ENCODE measurements around the gene STPG3.

STPG3 gene

DNA sequence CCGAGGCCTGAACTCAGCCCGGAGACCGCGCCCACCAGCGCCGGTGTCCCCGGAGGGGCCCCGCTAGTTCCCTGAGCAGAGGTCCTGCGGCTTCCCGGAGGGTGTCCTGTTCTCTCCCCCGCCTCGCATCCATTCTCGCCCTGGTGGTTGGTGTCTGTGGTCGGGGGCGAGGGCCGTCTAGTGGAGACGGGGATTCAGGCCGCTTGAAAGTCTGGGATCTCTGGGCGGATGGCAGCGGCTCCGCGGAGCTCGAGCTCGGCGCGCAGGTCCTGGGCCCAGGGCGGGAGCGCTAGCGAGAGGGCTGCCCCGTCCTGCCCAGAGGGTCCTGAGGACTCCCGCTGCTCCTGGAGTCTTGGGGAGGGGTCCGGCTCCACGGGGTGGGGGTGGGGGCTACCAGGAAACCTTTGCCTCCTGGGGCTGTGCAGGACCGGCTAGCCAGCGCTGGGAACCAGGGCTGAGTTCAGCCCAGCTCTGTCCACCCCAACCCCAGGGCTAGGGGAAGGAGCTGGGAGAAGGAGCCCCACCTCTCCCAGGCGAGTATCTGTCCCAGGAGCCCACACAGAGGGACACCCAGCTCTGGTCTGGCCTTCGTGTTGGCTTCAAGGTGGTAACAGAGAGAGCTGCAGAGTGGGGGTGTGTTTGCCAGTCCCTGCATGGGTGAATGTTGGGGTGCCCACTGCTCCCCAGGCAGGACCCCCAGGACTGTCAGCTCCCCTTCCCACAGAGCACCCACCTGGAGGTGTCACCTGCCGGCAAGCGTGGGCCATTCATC, 30.4 kb downstream of the STPG3 start:
- no peak for DNase-seq

GRCh38 chr9:137286975-137287383, 35.9 kb downstream of the STPG3 start:
- DNase-seq, result no peak

GRCh38 chr9:137293094-137293481, 42.0 kb downstream of the STPG3 start:
- no peak for DNase-seq

DNA sequence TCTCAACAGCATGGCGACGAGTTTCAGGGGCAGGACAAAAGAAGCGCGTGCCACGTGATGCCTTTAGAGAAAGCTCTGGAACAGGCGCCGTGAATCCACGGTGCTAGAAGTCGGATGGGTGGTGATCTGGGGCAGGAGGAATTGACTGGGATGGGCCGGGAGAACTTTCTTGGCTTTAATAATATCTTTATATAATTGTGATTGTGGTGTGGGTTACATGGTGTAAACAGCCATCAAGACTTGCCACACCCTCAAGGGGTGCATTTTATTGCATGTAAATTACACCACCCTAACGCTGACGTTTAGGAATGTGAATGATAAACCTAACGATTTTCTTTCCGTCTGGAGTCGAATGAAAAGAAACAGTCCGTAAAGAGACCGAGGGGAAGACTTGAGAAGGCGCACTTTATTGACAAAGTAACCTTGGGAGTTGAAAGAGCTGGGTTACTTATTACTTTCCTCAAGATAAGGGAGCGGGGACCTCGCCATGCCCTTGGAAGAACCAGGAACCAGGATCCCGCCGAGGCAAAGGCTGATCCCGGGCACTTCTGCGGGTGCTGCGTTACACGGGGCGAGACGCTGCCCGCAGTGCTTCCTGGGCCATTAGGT, 42.5 kb downstream of the STPG3 start:
- no peak for DNase-seq

DNA sequence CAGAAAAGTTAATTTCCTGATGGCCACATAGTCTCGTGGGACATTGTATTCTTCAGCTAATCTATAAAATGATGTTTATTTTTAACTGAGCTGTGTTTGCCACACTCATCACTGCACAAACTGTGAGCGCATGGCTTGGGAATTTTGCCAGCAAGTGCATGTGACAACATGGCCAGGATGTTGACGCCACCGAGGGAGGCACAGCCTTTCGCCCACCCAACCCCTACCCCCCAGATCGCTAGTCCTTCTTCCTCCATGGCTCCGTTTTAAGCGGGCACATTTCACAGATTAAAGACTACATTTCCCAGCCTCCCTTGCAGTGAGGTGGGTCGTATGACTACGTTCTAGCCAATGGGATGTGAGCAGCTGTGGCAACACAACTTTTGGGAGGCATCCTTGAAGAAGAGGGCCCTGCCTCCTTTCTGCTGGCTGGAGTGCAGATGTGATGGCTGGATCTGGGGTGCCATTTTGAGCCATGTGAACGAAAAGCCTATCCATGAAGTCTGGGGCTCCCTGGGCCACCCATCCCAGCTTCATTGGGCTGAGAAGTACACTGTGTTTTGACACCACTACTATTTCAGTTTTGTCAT, 43.1 kb downstream of the STPG3 start:
- DNase-seq, result no peak

DNA sequence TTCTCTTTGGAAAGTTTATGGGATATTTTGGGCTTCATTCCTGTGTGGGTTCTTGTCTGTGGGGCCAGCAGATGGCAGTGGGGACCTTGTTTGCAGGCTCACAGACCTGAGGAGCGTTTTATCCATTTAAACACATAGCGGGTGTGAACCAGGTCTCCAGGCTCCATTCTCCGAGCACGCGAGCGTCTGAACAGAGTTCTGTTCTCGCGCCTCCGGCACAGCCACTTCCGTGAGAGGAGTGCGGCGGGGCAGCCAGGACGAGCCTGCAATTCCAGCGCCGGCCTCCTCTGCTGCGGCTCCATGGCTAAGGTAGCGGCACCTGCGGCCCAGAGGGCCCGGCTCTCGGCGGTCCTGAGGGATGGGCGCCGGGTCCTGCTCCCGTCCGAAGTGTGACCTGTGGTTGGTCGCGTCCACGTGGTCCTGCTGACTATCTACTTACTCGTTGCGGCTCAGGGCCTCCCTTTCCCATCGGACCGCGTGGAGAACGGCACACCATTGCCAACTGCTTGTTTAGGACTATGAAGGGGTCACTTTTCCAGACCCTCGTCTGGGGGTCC, 43.7 kb downstream of the STPG3 start:
- no peak for DNase-seq

- DNase-seq, result peak; percentile 46
These were observed 44.2 kb downstream of the STPG3 start for GRCh38 chr9:137295238-137295811.

DNA sequence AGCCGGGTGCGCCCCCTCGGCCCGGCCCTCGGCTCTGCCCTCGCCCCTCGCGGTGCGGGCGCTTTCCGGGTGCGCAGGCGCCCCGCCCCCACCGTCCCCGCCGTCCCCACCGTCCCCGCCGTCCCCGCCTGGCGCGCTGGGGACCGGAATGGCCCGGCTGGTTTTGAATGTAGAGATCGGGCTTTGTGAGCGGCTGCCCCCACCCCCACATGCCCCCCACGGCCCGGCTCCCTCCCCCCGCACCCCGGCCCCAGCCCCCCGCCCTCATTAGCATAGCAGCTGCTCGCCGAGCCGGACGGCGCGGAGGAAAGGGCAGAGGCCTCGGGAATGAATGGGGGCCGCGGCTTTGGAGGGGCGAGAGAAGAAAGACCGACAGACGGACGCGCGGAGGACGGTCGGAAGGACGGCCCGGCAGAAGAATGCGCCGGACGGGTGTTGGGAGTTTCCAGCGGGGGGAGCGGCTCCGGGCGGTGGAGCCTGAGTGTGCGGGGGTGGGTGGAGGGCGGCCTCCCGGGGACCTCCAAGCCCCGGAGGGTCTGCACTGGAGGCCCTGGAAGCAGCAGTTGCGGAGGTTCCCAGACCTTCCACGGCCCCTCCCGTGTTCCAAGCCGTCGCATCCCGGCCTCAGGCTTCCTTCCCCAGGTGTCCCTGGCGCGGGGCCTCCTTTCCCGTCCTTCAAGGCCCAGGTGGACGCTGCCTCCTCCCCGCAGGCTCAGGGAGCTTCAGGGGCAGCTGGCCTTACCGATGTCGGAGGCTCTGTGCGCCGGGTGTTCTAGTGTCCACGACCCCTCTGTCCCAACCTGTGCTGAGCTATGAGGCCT, 45.0 kb downstream of the STPG3 start:
- DNase-seq, result no peak

- DNase-seq, result no peak
These were observed 45.9 kb downstream of the STPG3 start for GRCh38 chr9:137296670-137297664.

- no peak for DNase-seq
These were observed 46.9 kb downstream of the STPG3 start for GRCh38 chr9:137297966-137298365.

DNA sequence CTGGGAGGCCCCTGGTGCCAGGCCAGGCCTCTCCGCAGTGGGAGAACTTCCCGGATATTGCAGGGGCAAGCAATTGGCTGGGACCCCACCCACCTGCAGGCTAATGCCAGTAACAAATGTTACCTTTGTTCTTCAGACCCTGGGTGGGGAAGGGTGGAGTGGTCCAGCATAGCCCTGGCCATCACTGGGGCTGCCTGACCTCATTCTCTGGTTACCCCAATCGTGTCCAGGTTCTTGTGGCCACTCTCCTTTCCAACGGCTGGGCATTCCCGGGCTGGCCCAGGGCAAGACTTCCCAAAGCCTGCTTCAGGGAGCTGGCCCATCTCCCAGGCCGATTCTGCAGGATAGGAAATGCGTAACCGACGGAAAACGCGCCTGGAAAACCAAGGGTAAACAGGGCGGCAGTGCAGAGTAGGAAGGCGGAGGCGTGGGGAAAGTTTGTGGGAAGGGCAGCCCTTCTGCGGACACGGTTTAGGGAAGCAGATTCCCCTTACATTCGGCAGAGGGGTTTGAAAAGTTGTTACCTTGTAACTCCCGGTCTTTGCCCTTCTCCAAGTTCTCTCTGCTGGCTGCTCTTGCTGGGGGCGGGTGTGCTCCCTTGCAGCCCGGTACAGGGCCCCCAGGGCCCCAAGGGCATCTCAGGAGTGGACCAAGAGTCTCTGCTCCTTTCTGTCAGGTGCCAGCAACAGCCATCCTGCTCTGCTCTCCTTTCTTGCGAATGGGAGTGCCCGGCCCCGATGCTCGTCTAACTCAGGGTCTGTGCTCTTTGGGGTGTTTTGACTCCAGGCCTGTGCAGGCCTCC, 47.5 kb downstream of the STPG3 start:
- DNase-seq, result no peak

DNA sequence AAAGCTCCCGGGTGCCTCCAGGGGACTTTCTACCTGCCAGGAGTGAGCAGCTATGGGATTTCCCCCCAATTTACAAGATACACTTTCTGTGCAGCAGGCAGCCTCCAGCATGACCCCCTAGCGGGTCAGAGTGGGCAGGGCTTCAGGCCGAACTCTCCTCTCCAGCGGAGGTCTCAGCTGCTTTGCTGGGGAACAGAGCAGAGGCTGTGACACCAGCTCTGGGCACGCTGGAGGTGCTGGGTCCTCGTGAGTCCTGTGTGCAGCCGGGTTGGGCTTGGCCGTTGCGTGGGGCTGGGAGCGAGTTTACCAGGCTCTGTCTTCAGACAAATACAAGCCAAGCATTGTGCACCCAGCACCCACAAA, 48.1 kb downstream of the STPG3 start:
- DNase-seq, result no peak

DNA sequence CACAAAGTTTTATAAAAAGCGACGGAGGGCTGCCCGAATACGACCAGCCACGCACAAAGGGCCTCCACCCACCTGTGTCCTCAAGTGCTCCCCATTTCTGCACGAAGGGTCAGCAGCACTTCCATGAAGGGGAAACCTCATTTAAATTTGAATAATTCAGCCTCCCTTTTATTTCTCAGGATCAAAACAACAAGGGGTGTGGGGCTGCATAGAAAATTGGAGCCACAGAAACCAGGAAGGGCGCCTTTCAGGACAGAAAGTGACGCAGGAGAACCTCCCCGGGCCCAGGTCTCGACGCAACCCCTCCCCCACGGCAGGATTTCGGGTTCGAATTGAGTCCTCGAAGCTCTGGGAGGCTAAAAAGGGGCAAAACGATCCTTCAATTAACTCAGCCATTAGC, 48.9 kb downstream of the STPG3 start:
- DNase-seq, result no peak

DNA sequence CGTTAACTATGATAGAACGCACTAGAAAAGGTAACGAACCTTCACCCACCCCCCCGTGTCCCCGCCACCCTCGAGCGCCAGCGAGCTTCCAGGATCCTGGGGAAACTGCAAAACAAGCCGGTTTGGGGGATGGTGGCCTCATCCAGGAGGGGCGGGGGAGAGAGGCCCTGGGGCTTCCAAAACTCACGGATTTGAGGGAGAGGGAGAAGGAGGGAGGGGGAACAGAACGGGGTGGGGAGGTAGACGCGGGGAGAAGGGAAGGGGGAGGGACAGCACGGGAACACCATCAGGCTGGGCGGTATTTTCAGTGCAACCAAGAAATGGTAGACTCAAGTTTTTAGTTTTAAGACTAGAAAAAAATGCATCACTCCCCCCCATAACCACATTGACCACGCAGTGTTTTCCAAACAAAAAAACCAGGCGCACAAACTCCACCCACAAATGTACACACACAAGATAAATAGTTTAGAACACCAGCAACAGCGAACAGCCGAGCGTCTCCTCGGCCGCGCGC, 49.5 kb downstream of the STPG3 start:
- no peak for DNase-seq

DNA sequence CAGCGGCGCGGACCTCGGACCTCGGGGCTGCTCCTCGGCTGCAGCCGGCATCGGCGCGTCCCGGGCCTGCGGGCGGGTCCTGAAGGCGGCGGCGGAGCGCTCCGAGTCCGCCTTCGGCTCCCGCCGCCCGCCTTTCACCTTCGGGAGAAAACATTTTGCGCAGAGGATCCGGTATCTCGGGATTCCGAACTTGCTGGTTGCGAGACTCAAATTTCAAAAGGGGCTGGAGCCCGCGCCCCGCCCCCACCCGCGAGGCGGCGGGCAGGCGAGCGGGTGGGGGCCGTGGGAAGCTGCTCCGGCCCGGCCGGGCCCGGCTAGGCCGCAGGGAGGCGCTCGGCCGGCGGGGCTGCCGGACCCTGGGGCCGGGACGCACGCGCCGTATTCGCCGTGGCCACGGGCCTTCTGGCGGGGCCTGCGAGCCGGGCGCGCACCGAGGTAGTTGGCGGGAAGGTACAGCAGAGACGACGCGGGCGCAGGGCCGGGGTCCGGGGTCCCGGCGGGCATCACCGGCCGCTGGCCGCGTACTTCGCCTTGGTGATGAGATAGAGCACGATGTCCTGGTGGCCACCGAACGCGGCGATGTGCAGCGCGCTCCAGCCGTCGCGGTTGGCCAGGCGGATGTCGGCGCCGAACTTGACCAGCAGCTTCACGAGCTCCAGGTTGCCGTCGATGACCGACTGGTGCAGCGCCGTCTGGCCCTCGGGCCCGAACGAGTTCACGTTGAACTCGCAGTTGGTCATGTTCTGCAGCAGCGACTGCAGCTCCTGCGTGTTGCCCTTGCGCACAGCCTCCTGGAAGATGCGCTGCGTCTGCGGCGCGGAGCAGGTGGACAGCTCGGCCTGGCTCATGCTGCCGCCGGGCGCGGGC, 50.2 kb downstream of the STPG3 start:
- no peak for DNase-seq

GRCh38 chr9:137302118-137302448, 51.0 kb downstream of the STPG3 start, which contains the start of gene NRARP:
TSS of gene NRARP (minus strand) at chr9:137302271. CDS start at chr9:137301928, 343 bp downstream.
- DNase-seq, result peak; percentile 91

DNA sequence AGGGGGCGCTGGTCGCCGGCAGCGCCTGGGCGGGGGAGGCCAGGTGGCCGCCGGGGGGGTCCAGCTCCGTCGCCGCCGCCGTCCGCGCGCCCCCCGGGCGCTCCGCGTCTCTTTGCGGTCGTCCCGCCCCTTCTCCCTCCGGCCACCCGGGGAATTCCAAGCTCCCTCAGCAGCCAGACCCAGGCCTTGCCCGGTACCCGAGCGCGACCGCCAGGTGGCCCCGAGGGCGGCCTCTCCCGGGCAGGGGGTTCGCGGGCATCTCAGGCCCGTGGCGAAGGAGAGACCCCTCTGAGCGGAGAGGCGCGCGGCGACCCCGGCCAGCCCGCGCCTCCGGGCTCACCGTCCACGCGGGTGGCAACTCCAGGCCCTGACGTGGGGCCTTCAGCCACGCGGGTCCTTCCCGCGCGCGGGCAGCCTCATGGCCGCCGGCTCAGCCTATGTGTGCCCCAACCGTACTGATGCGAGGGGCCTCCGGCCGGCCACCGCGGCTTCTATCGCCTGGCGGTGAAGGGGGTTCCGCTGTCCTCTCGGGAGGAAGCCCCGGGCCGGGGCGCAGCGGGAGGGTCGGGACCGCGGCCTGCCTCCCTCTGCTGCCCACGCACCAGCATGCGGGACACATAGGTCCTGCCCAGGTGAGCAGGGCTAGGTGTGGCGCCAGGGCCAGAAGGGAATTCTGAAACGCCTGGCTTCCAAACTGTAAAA, 51.5 kb downstream of the STPG3 start:
- no peak for DNase-seq

All from stimulated activated CD4-positive, alpha-beta T cell treated with anti-CD3 and anti-CD28 coated beads, Interleukin-4, amount 100 ng/mL, for 24 hours (primary cell).